Fibroblast of lung (primary cell): ENCODE measurements around the gene ZNF180. TPM values are rescaled to one million over a fixed set of nuclear protein-coding genes. Genes with fewer than 3 reads are reported as not detected.

Source experiments
- DNase-seq, 2 donors: peaks; one replicate each; pipeline versions ENCODE4 v3.0.0 to v3.0.0-alpha.2; 2010; ENCODE audit warnings: low read depth in 2 of 2
- H2AFZ ChIP-seq: 2 replicates; pipeline ENCODE4 v1.5.1; 2012; ENCODE audit warnings: low read length, control low read depth, inconsistent platforms
- H3K27ac ChIP-seq: 2 replicates; pipeline ENCODE4 v1.5.1; 2011; ENCODE audit warnings: low read length, control low read depth; ENCODE audit not compliant: insufficient read depth
- H3K27me3 ChIP-seq: 2 replicates; pipeline ENCODE4 v1.5.1; 2011; ENCODE audit warnings: mild to moderate bottlenecking, low read length; ENCODE audit not compliant: control insufficient read depth, insufficient read depth
- H3K36me3 ChIP-seq: 2 replicates; pipeline ENCODE4 v1.5.1; 2011; ENCODE audit warnings: low read length; ENCODE audit not compliant: control insufficient read depth, insufficient read depth
- H3K4me1 ChIP-seq: 2 replicates; pipeline ENCODE4 v1.5.1; 2011; ENCODE audit warnings: low read length; ENCODE audit not compliant: control insufficient read depth, insufficient read depth; ENCODE audit errors: extremely low read depth
- H3K4me2 ChIP-seq: 2 replicates; pipeline ENCODE4 v1.5.1; 2011; ENCODE audit warnings: low read length, control low read depth; ENCODE audit not compliant: insufficient read depth; ENCODE audit errors: extremely low read depth
- H3K4me3 ChIP-seq, 4 experiments: fragments of 200-600 bp in 1 of 4; sonication (generic) in 1 of 4; replicated peaks in 1 of 4; 2 replicates each; pipeline ENCODE4 v1.5.1; 2011 to 2016; ENCODE audit warnings: low read length in 4 of 4, low read depth in 3 of 4, mild to moderate bottlenecking in 3 of 4, control low read depth in 2 of 4, inconsistent platforms in 1 of 4, mixed read lengths in 1 of 4; ENCODE audit not compliant: insufficient read depth in 1 of 4; ENCODE audit errors: control extremely low read depth in 1 of 4
- H3K79me2 ChIP-seq: 2 replicates; pipeline ENCODE4 v1.5.1; 2012; ENCODE audit warnings: mild to moderate bottlenecking, low read length, inconsistent platforms; ENCODE audit not compliant: control insufficient read depth, insufficient read depth
- H3K9ac ChIP-seq: 2 replicates; pipeline ENCODE4 v1.5.1; 2011; ENCODE audit warnings: mild to moderate bottlenecking, low read length, control low read depth; ENCODE audit not compliant: insufficient read depth
- H3K9me3 ChIP-seq: 2 replicates; pipeline ENCODE4 v1.5.1; 2012; ENCODE audit warnings: low read depth, low read length; ENCODE audit not compliant: control insufficient read depth, insufficient read depth
- H4K20me1 ChIP-seq: 2 replicates; pipeline ENCODE4 v1.5.1; 2011; ENCODE audit warnings: low read length; ENCODE audit not compliant: control insufficient read depth, insufficient read depth; ENCODE audit errors: extremely low read depth
- CTCF ChIP-seq, 2 donors: IDR thresholded peaks in 1 of 2; conservative IDR thresholded peaks in 1 of 2; 1 replicate in 1 of 2; 2 replicates in 1 of 2; pipeline ENCODE4 v1.5.1; 2011 to 2012; ENCODE audit warnings: low read length in 2 of 2, control low read depth in 1 of 2, inconsistent platforms in 1 of 2, low read depth in 1 of 2, mild to moderate bottlenecking in 1 of 2
- EZH2 ChIP-seq: IDR thresholded peaks from 2 replicates; pipeline ENCODE4 v1.5.1; 2012; ENCODE audit warnings: low read length, control low read depth, mild to moderate bottlenecking; ENCODE audit errors: missing control alignments
- polyA plus RNA-seq, 2 donors: library from polyadenylated mRNA; depleted of rRNA in 1 of 2; stranded (reverse) in 1 of 2; unstranded in 1 of 2; fragments of >200 nt; gene quantifications; 2 replicates each; pipeline ENCODE4 v1.2.1, GENCODE V29; 2011 to 2012; ENCODE audit warnings: missing spikeins in 1 of 2
- total RNA-seq: library from RNA; depleted of rRNA; stranded (reverse); fragments of >200 nt; gene quantifications from 2 replicates; pipeline ENCODE4 v1.2.1, GENCODE V29; 2014

Gene ZNF180
- total and polyA plus RNA-seq, 2 donors (not counting 1 experiment from before 2014, with no cell fraction given), result 1.4 to 7.6 TPM

- TF ChIP-seq CTCF (conservative IDR thresholded peaks at IDR 0.05 in 1 of 2, IDR thresholded peaks at IDR 0.05 in 1 of 2; ENCODE audit: low read depth in 1 of 2, low read length in 2 of 2), result peak; percentile 37 to 41
- TF ChIP-seq EZH2, result no peak
- H3K27me3 ChIP-seq, result no peaks in the 10 kb centered on the region
- H3K9me3 ChIP-seq, result no peaks in the 10 kb centered on the region
- H4K20me1 ChIP-seq, result no peaks in the 10 kb centered on the region
- DNase-seq, result peak; percentile 35
- H3K4me2 ChIP-seq, result no peak overlapping the region
- no peak overlapping the region for H3K4me3 ChIP-seq
- no peaks in the 10 kb centered on the region for H3K36me3 ChIP-seq
- no peak overlapping the region for H3K27ac ChIP-seq
- no peaks in the 10 kb centered on the region for H3K4me1 ChIP-seq
- no peak overlapping the region for H2AFZ ChIP-seq
- no peaks in the 10 kb centered on the region for H3K79me2 ChIP-seq
- H3K9ac ChIP-seq, result no peak overlapping the region
Observed at GRCh38 chr19:44512326-44513298, 12.3 kb upstream of the ZNF180 start.

- DNase-seq, result no peak
- H2AFZ ChIP-seq, result no peak overlapping the region
- H3K4me1 ChIP-seq, result no peaks in the 10 kb centered on the region
- H3K36me3 ChIP-seq, result no peaks in the 10 kb centered on the region
- no peaks in the 10 kb centered on the region for H3K9me3 ChIP-seq
- no peaks in the 10 kb centered on the region for H3K79me2 ChIP-seq
- no peak overlapping the region for H3K4me3 ChIP-seq
- no peaks in the 10 kb centered on the region for H3K27me3 ChIP-seq
- no peak for TF ChIP-seq CTCF (conservative IDR thresholded peaks at IDR 0.05 in 1 of 2, IDR thresholded peaks at IDR 0.05 in 1 of 2; ENCODE audit: low read depth in 1 of 2, low read length in 2 of 2)
- no peak for TF ChIP-seq EZH2
- no peak overlapping the region for H3K27ac ChIP-seq
- no peak overlapping the region for H3K4me2 ChIP-seq
- no peaks in the 10 kb centered on the region for H4K20me1 ChIP-seq
- H3K9ac ChIP-seq, result no peak overlapping the region
Observed at GRCh38 chr19:44509478-44509877, 9.2 kb upstream of the ZNF180 start.

- H3K4me3 ChIP-seq, result peak overlapping the region; percentile 94 to 99 (median 95)
- H3K79me2 ChIP-seq, result peaks cover 32% of the 10 kb centered on the region
- peaks cover 6% of the 10 kb centered on the region for H3K36me3 ChIP-seq
- no peaks in the 10 kb centered on the region for H4K20me1 ChIP-seq
- peak overlapping the region; percentile 84 for H3K27ac ChIP-seq
- DNase-seq, result no peak
- peak overlapping the region; percentile 98 for H3K4me2 ChIP-seq
- peak overlapping the region; percentile 93 for H3K9ac ChIP-seq
- peaks cover 3% of the 10 kb centered on the region for H3K4me1 ChIP-seq
- H3K9me3 ChIP-seq, result no peaks in the 10 kb centered on the region
- TF ChIP-seq EZH2, result no peak
- TF ChIP-seq CTCF (conservative IDR thresholded peaks at IDR 0.05 in 1 of 2, IDR thresholded peaks at IDR 0.05 in 1 of 2; ENCODE audit: low read depth in 1 of 2, low read length in 2 of 2), result no peak
- H2AFZ ChIP-seq, result peak overlapping the region; percentile 100
- H3K27me3 ChIP-seq, result no peaks in the 10 kb centered on the region
Observed at GRCh38 chr19:44499559-44499958, 763 bp downstream of the ZNF180 start.
